Transverse colon (tissue), 4 donors: ENCODE data around the gene NME4.

Experiments
- POLR2A ChIP-seq: fragments of 450-650 bp; IDR thresholded peaks from one replicate; pipeline ENCODE4 v1.6.1; 2016; ENCODE audit warnings: antibody characterized with exemption, mild to moderate bottlenecking, moderate library complexity
- POLR2AphosphoS5 ChIP-seq, 3 donors: sonication (generic); formaldehyde crosslinking; IDR thresholded peaks; one replicate each; pipeline ENCODE4 v1.6.1; 2016; ENCODE audit warnings: antibody characterized with exemption in 3 of 3
- TF ChIP-seq, protein P1 (sequence below), 5 experiments: fragments of 200-600 bp in 3 of 5; fragments of 450-650 bp in 2 of 5; sonication (generic) in 3 of 5; IDR thresholded peaks; 1 replicate in 2 of 5; 2 replicates in 3 of 5; pipeline ENCODE4 v1.5.1; 2016 to 2017; ENCODE audit warnings: antibody characterized with exemption in 5 of 5, inconsistent platforms in 3 of 5, mild to moderate bottlenecking in 2 of 5, moderate library complexity in 1 of 5

DNA sequence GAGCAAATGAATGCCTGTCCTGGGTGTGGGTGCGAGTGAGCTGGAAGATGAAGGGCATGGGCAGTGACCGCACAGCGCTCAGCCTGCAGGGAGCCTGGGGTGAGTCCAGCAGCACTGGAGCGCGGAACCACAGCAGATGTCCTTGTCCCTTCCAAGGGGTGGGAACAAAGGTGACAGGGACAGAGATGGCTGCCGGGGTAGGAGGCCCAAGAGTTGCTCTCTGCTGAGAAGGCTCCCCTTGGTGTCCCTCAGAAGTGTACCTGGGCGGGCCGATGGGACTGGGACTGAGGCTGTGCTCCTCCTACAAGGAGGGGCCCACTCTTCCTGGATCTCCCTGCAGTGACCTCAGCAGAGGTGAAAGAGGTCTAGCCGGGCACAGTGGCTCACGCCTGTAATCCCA, 7.6 kb upstream of the NME4 start:
- TF ChIP-seq POLR2A (no peak), POLR2AphosphoS5 (IDR thresholded peaks at IDR 0.05) (no peak)
- TF ChIP-seq, protein P1, sequence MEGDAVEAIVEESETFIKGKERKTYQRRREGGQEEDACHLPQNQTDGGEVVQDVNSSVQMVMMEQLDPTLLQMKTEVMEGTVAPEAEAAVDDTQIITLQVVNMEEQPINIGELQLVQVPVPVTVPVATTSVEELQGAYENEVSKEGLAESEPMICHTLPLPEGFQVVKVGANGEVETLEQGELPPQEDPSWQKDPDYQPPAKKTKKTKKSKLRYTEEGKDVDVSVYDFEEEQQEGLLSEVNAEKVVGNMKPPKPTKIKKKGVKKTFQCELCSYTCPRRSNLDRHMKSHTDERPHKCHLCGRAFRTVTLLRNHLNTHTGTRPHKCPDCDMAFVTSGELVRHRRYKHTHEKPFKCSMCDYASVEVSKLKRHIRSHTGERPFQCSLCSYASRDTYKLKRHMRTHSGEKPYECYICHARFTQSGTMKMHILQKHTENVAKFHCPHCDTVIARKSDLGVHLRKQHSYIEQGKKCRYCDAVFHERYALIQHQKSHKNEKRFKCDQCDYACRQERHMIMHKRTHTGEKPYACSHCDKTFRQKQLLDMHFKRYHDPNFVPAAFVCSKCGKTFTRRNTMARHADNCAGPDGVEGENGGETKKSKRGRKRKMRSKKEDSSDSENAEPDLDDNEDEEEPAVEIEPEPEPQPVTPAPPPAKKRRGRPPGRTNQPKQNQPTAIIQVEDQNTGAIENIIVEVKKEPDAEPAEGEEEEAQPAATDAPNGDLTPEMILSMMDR (IDR thresholded peaks at IDR 0.05), result no peak
